ENCODE results near the gene IGSF6. TPM values are rescaled to one million over a fixed set of nuclear protein-coding genes. Genes with fewer than 3 reads are reported as not detected.
"Not testable (repeated sequence)": the region's sequence is repeated elsewhere in the genome, so short reads cannot be mapped to it uniquely, and the experiment has no call there.

The IGSF6 gene, protein sequence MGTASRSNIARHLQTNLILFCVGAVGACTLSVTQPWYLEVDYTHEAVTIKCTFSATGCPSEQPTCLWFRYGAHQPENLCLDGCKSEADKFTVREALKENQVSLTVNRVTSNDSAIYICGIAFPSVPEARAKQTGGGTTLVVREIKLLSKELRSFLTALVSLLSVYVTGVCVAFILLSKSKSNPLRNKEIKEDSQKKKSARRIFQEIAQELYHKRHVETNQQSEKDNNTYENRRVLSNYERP
- 2.3 TPM for total RNA-seq
- long read RNA-seq, partial matches to known transcripts = 2 of 4 reads
- long read RNA-seq, other reads (novel, unspliced or antisense) = 2 of 4 reads

DNA sequence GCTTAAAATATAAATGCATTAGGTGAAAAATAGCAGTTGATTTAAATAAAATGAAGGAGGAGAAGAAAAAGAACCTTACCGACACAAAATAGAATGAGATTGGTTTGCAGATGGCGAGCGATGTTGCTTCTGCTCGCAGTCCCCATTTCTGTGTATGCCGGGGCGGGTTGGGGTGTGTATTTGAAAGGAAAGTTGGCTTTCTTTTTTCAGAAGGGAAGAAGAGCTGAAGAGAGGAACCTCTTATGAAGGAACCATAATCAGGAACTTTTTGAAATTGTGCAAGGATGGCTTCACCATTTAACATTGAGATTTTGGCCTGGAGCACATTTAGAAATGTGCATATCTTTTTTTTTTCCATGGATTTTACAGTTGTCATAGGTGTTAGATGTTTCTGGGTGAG, at the start of gene IGSF6:
Gene IGSF6, minus strand, starts transcription at position 156 of the 400 bp plus-strand sequence. Its CDS starts 10 bp downstream, at position 146.
- no peak for DNase-seq (ENCODE audit: low spot score)
- intact Hi-C loops (cut with DNase I) = no loop called here

DNA sequence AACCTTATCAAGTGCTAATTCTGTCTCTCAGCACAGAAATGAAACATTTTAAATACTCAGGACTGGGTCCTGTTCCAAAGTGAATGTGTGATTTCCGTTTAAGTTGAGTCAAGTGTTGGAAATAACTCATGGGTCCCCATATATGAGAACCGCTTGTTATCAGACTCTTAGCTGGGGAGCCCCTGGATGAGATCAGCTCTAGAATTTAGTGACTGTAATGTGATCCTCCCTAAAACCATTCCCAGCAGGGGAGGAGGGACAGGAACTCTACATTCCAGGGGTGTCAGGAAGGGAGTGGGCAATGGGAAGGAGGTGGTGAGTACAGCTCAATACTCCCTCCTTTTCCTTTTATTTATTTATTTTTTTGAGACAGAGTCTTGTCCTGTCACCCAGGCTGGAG, 48.9 kb upstream of the IGSF6 start:
- intact Hi-C loops (cut with DNase I) = no loop called here

DNA sequence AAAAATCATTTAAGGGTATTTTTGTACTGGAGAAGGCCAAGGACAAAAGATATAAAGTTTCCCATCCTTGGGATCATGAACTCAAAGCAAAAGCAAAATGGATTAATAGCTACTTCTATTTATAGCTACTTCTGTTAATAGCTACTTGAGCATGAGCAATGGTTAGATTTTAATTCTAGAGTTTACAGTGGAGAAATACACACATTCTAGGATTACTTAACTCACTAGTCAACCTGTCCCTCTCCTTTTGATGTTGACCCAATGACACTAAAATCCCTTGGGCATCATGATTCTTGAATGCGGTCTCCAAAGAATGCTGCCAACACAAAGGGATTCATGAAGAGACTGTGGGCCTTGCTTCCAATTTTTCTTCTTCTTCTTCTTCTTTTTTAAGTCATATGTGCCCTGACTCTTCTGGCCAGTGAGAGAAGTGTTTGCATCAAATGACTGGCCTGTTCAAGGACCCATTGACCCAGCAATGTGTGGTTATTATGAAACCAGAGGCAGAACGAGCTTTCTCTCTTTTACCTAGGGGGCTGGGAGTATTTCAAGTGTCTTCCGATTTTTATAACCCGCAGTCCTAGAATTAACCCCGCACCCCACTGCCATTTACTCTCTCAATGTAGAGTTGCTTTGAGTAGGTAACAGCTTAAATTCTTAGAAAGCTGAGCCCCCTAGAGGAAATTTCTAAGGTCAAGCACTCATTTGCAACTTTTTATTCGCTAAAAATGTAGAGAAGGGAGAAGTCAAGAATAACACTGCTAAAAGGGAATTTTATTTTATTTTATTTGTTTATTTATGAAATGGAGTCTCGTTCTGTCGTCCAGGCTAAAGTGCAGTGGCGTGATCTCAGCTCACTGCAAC, 46.0 kb upstream of the IGSF6 start:
- intact Hi-C loops (cut with DNase I) = no loop called here
- DNase-seq (ENCODE audit: low spot score) = no peak

More for the DNA sequence above, 48.9 kb upstream of the IGSF6 start:
- no peak for DNase-seq (ENCODE audit: low spot score)

DNA sequence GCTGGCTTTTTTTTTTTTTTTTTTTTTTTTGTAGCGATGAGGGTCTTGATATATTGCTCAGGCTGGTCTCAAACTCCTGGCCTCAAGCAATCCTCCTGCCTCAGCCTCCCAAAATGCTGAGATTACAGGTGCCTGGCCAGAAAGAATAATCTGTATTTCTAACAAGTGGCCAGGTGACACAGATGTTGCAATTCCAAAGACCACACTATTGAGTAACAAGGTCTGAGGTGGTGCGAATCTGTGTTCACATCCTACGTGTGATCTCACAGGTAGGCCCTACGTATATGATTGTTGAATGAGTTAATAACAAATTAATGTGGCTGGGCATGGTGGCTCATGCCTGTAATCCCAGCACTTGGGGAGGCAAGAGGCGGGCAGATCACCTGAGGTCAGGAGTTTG, 44.6 kb upstream of the IGSF6 start:
- intact Hi-C loops (cut with DNase I) = no loop called here

DNA sequence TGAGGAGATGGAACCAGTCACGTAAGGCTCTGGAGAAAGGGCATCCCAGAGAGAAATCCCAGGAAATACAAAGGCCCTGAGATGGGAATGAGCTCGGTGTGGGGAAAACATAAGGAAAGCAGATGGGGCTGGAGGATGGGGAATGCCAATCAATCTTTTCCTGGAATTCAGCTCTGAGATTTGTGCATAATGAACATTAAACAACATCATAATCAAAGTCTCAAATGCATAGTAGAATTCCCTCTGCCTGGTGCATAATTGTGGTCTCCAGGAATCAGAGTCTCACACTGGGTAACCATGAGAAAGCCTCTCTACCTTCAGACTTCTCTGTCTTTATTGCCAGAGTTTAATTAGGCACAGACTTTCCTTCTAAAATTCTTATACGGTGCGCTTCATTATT, 42.2 kb upstream of the IGSF6 start:
- intact Hi-C loops (cut with DNase I) = no loop called here
- no peak for DNase-seq (ENCODE audit: low spot score)

More for the DNA sequence above, 44.6 kb upstream of the IGSF6 start:
- DNase-seq (ENCODE audit: low spot score) = no peak

DNA sequence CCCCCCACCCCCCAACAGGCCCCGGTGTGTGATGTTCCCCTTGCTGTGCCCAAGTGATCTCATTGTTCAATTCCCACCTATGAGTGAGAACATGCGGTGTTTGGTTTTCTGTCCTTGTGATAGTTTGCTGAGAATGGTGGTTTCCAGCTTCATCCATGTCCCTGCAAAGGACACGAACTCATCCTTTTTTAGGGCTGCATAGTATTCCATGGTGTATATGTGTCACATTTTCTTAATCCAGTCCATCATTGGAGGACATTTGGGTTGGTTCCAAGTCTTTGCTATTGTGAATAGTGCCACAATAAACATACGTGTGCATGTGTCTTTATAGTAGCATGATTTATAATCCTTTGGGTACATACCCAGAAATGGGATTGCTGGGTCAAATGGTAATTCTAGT, 38.6 kb upstream of the IGSF6 start:
- intact Hi-C loops (cut with DNase I); DNase-seq (ENCODE audit: low spot score): not testable (repeated sequence)

DNA sequence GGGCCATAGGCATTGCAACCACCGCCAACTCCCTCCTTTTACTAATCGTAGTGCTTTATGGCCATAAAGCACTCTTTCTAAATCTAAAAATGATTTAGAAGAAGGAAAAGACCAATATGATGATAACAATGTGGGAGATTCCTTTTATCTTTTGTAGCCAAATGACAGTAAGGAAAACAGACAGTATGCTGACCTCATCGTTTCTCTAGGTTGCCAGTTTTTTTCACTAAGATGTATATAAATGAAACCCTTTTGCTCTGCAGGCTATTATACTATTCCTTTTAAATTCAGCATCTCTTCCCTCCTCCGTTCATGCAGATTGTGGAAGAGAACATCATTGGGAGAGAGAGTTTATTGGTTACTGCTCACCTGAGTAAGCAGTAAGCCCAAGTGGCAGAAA, 36.7 kb upstream of the IGSF6 start:
- intact Hi-C loops (cut with DNase I) = no loop called here
- no peak for DNase-seq (ENCODE audit: low spot score)

DNA sequence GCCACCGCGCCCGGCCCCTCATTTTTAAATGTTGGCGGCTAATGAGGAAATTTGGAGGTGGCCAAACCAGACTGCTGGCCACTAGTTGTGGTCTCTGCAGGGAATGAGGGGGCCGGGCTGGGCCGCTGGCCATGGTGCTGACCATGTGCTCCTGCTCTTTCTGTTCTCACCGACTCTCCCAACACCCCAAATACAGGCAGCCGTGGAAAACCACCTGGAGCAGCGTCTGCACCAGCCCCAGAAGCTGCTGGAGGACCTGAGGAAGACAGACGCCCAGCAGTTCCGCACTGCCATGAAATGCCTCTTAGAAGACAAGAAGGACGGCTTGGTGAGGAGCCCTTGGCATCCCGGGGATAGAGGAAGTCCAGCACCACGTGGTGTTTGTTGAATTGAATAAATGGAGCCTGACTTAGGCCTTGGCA, 32.6 kb upstream of the IGSF6 start:
- DNase-seq (ENCODE audit: low spot score) = no peak
- intact Hi-C loops (cut with DNase I) = no loop called here

DNA sequence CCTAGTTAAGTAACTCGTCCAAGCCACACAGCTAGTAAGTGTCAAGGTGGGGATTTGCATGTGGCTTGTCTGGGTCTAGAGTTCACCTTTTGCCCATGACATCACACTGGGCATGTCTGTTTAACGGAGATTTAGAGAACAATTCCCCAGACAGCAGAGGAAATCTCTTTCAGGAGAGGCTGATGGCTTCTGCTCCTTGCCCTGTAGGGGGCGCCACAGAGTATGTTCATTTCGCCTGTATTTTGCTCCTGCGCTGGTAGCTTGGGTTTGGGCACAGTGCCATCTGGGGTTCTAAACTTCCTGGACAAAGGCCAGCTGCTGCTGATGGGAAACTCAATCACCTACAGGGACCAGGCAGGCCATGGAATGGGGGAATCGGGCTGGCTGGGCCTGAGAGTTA, 31.8 kb upstream of the IGSF6 start:
- DNase-seq (ENCODE audit: low spot score) = no peak

DNA sequence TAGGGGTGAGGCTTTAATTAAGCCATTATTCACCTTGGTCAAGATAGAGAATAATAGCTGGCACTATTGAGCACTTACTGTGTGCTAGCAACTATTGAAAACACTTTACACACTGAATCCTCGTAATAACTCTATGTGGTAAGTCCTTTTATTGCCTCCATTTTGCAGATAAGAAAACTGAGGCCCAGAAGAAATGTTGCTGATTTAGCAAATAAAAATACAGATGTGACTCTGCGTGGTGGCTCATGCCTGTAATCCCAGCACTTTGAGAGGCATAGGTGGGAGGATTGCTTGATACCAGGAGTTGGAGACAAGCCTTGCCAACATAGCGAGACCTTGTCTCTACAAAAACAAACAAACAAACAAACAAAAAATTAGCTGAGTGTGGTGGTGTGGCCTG, 30.8 kb upstream of the IGSF6 start:
- no peak for DNase-seq (ENCODE audit: low spot score)
- intact Hi-C loops (cut with DNase I) = no loop called here

More for the DNA sequence above, 31.8 kb upstream of the IGSF6 start:
- intact Hi-C loops (cut with DNase I) = no loop called here

DNA sequence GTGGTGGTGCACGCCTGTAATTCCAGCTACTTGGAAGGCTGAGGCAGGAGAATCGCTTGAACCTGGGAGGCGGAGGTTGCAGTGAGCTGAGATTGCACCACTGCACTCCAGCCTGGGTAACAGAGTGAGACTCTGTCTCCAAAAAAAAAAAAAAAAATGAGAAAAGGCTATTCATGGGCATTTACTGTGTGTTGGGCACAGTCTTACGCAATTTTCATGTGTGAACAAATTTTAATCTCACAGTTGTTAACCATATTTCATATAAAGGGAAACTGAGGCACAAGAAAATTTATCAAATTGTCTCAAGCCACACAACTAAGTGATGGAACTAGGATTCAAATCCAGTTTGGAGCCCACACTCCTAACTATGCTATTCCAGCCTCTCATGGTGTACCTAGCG, 28.3 kb upstream of the IGSF6 start:
- DNase-seq (ENCODE audit: low spot score); intact Hi-C loops (cut with DNase I): not testable (repeated sequence)

DNA sequence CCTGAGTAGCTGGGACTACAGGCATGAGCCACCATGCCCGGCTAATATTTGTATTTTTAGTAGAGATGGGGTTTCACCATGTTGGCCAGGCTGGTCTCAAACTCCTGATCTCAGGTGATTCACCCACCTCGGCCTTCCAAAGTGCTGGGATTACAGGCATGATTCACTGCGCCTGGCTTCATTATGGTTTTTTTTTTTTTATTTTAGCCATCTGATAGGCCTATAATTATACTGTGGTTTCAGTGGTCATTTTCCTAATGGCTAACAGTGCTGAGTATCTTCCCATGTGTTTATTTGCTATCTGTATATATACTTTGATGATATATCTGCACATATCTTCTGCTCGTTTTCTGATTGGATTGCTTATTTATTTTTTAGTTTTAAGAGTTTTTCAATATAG, 22.0 kb upstream of the IGSF6 start:
- DNase-seq (ENCODE audit: low spot score); intact Hi-C loops (cut with DNase I): not testable (repeated sequence)

DNA sequence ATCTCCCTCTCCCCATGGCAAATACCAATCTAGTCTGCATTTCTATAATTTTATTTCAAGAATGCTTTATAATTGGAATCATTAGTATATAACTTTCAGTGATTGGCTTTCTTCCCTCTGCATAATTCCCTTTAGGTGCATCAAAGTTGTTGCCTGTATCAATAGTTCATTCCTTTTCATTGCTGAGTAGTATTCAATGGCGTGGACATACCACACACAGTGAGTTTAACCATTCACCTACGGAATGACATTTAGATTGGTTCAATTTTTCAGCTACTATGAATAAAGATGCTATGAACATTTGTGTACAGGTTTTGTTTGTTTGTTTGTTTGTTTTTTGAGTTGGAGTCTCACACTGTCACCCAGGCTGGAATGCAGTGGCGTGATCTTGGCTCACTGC, 21.1 kb upstream of the IGSF6 start:
- DNase-seq (ENCODE audit: low spot score) = no peak
- intact Hi-C loops (cut with DNase I) = no loop called here

DNA sequence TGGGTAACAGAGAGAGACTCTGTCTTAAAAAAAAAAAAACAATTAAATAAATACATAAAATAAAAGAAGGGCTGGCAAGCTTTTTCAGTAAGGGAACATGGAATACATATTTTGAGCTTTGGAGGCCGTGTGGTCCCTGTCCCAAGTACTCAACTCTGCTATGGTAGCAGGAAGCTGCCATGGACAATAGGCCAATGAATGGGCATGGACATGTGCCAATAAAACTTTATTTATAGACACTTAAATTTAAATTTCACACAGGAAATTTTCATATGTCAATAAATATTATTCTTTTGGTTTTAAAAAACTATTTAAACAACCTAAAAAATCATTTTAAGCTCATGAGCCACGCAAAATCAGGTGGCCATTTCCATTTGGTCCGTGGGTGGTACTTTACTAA, 15.2 kb upstream of the IGSF6 start:
- no peak for DNase-seq (ENCODE audit: low spot score)
- intact Hi-C loops (cut with DNase I) = no loop called here

DNA sequence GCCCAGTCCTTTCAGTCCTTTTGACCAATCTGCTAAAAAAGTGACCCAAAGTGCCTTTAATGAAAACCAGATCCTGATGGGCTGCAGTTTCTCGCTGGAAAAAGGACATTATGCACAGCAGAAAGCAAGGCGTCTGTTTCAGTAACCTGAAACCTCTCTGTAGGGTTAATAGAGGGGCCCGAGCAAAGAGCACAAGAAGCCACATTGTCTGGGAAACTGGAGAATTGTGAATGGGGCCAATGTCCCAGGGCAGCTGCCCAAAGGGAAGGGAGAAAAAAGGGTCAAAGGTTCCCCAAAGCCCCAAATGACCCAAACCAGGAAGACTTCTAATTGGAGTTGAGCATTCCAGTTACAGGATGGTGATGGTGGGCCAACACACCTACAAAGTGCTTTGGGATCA, 14.4 kb upstream of the IGSF6 start:
- intact Hi-C loops (cut with DNase I) = no loop called here
- DNase-seq (ENCODE audit: low spot score) = no peak

DNA sequence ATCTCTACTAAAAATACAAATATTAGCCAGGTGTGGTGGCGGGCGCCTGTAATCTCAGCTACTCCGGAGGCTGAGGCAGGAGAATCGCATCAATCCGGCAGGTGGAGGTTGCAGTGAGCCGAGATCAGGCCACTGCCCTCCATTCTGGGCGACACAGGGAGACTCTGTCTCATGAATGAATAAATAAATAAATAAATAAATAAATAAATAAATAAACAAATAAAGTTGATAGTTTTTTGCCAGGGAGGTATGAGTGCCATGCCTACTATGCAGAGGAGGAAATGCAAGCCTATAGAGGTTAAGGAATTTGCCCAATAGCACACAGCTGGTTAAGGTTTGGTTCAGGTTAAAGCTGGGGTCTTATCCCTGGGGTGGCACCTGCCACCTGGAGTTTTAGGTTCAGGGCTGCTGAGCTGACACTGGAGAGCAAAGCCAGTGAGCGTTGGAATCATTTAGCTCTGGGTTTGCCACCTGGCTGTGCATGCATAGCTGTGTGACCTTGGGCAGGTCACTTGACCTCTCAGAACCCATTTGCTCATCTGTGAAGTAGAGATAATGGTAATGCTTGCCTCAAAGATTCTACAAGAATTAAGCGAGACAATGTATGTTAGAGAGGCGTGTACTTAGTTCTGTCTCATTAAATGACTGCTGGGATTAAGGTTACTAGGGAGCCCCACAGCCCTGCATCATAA, 12.5 kb upstream of the IGSF6 start:
- DNase-seq (ENCODE audit: low spot score) = no peak
- intact Hi-C loops (cut with DNase I) = no loop called here

DNA sequence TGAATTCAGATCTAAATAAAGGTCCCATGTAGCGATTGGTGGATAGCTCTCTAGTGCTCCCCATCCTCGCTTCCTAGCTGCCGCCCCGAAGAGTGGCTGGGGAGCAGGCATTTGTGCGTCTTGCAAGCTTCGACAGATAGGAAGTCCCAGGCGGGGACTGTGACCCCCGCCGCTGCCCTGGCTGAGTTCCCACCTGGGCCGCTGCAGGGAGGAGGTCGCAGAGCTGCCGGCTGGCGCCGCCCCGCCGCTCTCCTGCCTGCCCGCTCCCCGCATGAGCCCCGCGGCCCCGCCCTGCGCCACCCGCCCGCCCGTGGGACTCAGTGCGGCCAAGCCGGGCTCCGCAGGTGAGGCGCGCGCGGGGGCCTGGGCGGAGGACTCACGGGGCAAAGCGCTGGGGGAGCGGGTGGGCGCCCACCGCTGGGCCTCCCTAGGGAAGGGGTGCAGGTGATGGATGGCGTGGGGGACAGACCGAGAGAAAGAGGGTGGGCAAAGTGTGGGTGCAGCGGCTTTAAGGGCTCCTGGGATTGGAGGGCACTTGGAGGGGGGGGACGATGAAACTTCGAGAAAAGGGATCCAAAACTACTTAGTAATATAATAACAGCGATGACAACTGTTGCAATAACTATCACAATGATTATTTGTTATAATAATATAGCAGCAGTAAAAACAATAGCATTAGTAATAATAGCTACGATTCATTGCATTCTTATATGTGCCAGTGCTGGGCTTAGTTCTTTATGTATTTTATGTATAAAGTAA, 11.7 kb upstream of the IGSF6 start, which contains the start of gene OTOA:
Gene OTOA, plus strand, starts transcription at position 80 of the 759 bp plus-strand sequence. CDS start 14,547 bp downstream, outside the sequence.
- intact Hi-C loops (cut with DNase I) = no loop called here
- no peak for DNase-seq (ENCODE audit: low spot score)

DNA sequence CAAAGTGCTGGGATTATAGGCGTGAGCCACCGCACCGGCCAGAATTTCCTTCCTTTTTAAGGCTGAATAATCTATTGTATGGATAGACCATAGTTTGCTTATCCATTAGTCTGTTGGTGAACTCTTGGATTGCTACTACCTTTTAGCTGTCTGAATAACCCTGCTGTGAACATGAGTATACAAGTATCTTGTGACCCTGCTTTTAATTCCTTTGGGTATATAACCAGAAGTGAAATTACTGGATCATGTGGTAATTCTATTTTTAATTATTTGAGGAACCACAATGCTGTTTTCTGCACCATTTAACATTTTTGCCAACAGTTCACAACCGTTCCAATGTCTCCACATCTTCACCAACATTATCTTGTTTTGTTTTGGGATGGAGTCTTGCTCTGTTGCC, 6.7 kb upstream of the IGSF6 start:
- intact Hi-C loops (cut with DNase I) = no loop called here
- DNase-seq (ENCODE audit: low spot score) = no peak
